Measurements from ENCODE around the gene HMGB3. TPM values are rescaled to one million over a fixed set of nuclear protein-coding genes. Genes with fewer than 3 reads are reported as not detected.

The HMGB3 gene
- polyA plus RNA-seq, 1 donor from 2014 or later: 5.5 TPM

DNA sequence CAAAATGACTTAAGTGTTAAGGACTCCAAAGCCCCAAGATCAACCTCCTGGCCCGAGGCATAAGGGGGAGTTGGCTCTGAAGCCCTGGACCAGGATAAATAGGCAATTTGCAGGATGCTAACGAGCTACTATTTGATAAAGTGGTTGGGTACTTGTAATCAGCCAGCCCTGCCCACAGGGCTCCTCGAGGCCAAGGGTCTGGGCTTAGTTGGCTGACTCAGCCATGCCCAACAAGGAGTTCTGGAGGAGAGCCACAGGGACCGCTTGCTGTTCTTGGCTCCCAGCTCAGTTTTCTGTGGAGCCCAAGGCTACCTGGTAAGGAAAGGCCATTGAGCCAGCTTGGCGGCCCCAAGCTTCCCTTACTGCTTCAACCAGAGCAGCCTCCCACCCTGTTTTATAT lies 7.8 kb downstream of the HMGB3 start:
- H3K36me3 Mint-ChIP-seq: no peaks in the 10 kb centered on the region
- no peak overlapping the region for H3K27ac Mint-ChIP-seq
- peaks cover under 1% of the 10 kb centered on the region for H3K27me3 Mint-ChIP-seq
- no peaks in the 10 kb centered on the region for H3K4me1 Mint-ChIP-seq
- H3K9me3 Mint-ChIP-seq: no peaks in the 10 kb centered on the region
- no peak overlapping the region for H3K4me3 Mint-ChIP-seq

DNA sequence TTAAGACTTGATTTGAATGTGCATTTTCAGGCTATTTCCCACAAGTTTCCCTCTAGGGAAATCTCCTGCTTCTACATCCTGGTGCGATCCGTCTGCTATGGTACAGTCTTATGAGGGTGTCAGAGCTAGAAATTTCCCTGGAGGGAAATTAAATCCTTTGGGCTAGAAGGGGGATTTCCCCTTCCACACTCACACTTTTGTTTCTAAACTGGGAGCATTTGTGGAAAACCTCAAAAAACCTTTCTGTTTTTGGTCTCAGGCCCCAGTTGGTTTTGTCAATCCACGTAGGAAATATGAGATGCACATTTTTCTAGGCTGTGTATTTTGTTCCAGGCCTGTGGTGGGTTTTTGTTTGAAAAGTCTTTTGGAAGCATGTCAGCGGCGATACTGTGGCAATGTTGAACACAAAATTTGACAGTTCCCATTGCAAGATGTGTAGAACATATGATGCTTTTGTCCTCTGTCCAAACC lies 17.8 kb downstream of the HMGB3 start:
- no peaks in the 10 kb centered on the region for H3K36me3 Mint-ChIP-seq
- no peaks in the 10 kb centered on the region for H3K27me3 Mint-ChIP-seq
- peaks cover 0 to 2% (median 0%) of the 10 kb centered on the region in 3 donors for H3K9me3 Mint-ChIP-seq
- no peak overlapping the region for H3K27ac Mint-ChIP-seq
- no peak overlapping the region for H3K4me3 Mint-ChIP-seq
- H3K4me1 Mint-ChIP-seq: no peaks in the 10 kb centered on the region

GRCh38 chrX:151004085-151004484 lies 20.9 kb downstream of the HMGB3 start:
- H3K4me3 Mint-ChIP-seq: no peak overlapping the region
- no peaks in the 10 kb centered on the region for H3K27me3 Mint-ChIP-seq
- no peak overlapping the region for H3K27ac Mint-ChIP-seq

DNA sequence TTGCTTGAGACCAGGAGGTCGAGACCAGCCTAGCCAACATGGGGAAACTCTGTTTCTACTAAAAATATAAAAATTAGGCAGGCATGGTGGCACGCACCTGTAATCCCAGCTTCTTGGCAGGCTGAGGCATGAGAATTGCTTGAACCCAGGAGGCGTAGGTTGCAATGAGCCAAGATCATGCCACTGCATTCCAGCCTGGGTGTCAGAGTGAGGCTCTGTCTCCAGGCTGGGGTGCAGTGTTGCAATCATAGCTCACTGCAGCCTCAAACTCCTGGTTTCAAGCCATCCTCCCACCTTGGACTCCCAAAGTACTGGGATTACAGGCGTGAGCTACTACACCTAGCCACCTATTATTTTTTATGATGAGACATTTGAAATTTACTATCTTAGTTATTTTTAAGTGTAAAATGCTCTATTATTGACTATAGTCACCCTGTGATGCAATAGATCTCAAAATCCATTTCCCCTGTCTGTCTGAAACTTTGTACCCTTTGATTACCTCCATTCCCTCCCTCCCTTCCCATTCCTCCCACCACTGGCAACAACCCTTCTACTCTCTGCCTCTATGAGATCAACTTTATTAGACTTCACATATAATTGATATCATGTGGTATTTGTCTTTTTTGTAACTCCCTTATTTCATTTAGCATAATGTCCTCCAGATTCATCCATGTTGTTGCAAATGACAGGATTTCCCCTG lies 23.4 kb downstream of the HMGB3 start:
- Mint-ChIP-seq H3K27ac (no peak overlapping the region), H3K9me3 (peaks cover 0 to 4% (median 2%) of the 10 kb centered on the region in 3 donors), H3K36me3 (no peaks in the 10 kb centered on the region), H3K27me3 (no peaks in the 10 kb centered on the region), H3K4me1 (no peaks in the 10 kb centered on the region), H3K4me3 (no peak overlapping the region)

More at GRCh38 chrX:151004085-151004484, 20.9 kb downstream of the HMGB3 start:
- Mint-ChIP-seq H3K4me1 (no peaks in the 10 kb centered on the region), H3K36me3 (no peaks in the 10 kb centered on the region), H3K9me3 (peaks cover 0 to 2% (median 0%) of the 10 kb centered on the region in 3 donors)

GRCh38 chrX:151009582-151009981 lies 26.4 kb downstream of the HMGB3 start:
- Mint-ChIP-seq H3K4me1 (no peaks in the 10 kb centered on the region), H3K36me3 (no peaks in the 10 kb centered on the region), H3K27me3 (no peaks in the 10 kb centered on the region), H3K9me3 (peaks cover 4 to 12% (median 8%) of the 10 kb centered on the region in 3 donors), H3K27ac (peak overlapping the region in 1 of 3 donors; percentile 6), H3K4me3 (no peak overlapping the region)

DNA sequence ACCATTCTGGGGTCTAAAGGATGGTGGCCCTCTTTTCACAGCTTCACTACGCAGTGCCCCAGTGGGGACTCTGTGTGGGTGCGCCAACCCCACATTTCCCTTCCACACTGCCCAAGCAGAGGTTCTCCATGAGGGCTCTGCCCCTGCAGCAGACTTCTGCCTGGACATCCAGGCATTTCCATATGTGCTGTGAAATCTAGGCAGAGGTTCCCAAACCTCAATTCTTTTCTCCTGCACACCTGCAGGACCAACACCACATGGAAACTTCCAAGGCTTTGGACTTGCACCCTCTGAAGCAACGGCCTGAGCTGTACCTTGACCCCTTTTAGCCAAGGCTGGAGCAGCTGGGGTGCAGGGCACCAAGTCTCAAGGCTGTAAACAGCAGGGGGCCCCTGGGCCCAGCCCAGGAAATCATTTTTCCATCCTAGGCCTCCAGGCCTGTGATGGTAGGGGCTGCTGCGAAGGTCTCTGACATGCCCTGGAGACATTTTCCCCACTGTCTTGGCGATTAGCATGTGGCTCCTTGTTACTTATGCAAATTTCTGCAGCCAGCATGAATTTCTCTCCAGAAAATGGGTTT lies 30.1 kb downstream of the HMGB3 start:
- no peaks in the 10 kb centered on the region for H3K4me1 Mint-ChIP-seq
- peaks cover 4 to 12% (median 8%) of the 10 kb centered on the region in 3 donors for H3K9me3 Mint-ChIP-seq
- no peaks in the 10 kb centered on the region for H3K27me3 Mint-ChIP-seq
- no peaks in the 10 kb centered on the region for H3K36me3 Mint-ChIP-seq
- H3K4me3 Mint-ChIP-seq: no peak overlapping the region
- no peak overlapping the region for H3K27ac Mint-ChIP-seq

- Mint-ChIP-seq H3K4me1 (no peaks in the 10 kb centered on the region), H3K36me3 (no peaks in the 10 kb centered on the region), H3K27me3 (peaks cover 3% of the 10 kb centered on the region), H3K27ac (no peak overlapping the region), H3K9me3 (peaks cover 4 to 8% (median 8%) of the 10 kb centered on the region in 3 donors), H3K4me3 (no peak overlapping the region)
Observed at GRCh38 chrX:151015684-151016083, 32.5 kb downstream of the HMGB3 start.

GRCh38 chrX:151019856-151020255 lies 36.7 kb downstream of the HMGB3 start:
- Mint-ChIP-seq H3K9me3 (no peaks in the 10 kb centered on the region), H3K27me3 (peaks cover 5% of the 10 kb centered on the region), H3K4me1 (no peaks in the 10 kb centered on the region), H3K27ac (no peak overlapping the region), H3K4me3 (no peak overlapping the region), H3K36me3 (no peaks in the 10 kb centered on the region)

DNA sequence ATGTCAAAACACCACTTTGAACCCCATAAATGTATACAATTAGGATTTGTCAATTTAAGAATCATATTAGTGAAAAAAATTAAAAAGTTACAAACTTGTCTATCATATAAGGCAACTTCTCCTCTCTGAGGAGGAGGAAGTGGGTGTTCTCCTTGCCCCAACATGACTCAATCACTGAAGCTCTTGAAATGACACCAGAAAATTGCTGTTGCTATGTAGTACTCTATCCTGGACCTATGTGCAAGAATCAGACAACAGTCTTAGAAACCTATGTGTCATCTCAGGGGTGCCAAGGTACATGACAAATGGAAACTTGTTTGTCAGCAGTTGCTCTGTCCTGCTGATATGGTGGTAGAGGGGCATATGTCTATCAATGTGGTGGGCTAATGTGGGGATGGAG lies 47.7 kb downstream of the HMGB3 start:
- peaks cover 0 to 5% (median 2%) of the 10 kb centered on the region in 3 donors for H3K9me3 Mint-ChIP-seq
- H3K27ac Mint-ChIP-seq: no peak overlapping the region
- H3K36me3 Mint-ChIP-seq: peaks cover 4% of the 10 kb centered on the region
- no peak overlapping the region for H3K4me3 Mint-ChIP-seq
- H3K4me1 Mint-ChIP-seq: no peaks in the 10 kb centered on the region
- no peaks in the 10 kb centered on the region for H3K27me3 Mint-ChIP-seq

GRCh38 chrX:151031391-151031975 lies 48.3 kb downstream of the HMGB3 start:
- no peak overlapping the region for H3K27ac Mint-ChIP-seq
- H3K9me3 Mint-ChIP-seq: peaks cover 0 to 5% (median 2%) of the 10 kb centered on the region in 3 donors
- no peaks in the 10 kb centered on the region for H3K27me3 Mint-ChIP-seq
- H3K36me3 Mint-ChIP-seq: peaks cover 4% of the 10 kb centered on the region
- no peak overlapping the region for H3K4me3 Mint-ChIP-seq
- no peaks in the 10 kb centered on the region for H3K4me1 Mint-ChIP-seq

DNA sequence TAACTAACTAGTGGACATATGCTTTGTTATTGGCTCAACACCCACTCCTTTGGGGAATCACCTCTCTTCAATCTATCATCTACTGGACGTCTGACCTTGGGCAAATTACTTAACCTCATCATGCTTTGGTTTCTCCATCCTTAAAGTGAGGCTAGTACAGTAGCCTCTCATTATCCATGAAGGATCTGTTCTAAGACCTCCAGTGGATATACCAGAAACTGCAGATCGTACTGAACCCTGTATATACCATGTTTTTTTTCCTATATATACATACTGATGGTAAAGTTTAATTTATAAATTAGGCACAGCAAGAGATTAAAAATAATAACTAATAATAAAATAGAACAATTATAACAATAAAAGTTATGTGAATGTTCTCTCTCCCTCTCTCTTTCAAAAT lies 56.2 kb downstream of the HMGB3 start:
- Mint-ChIP-seq H3K4me3 (no peak overlapping the region), H3K27me3 (peaks cover 3% of the 10 kb centered on the region), H3K4me1 (no peaks in the 10 kb centered on the region), H3K9me3 (peaks cover 0 to 5% (median 0%) of the 10 kb centered on the region in 3 donors), H3K27ac (no peak overlapping the region), H3K36me3 (peaks cover 2% of the 10 kb centered on the region)

Other genes starting within 250 kb of the HMGB3 start
- 8.9 TPM for gene CD99L2, start 84.7 kb upstream of the HMGB3 start, polyA plus RNA-seq
- not detected for gene GPR50, start 193.2 kb downstream of the HMGB3 start, polyA plus RNA-seq